ENCODE data around the gene COPS7A. TPM values are rescaled to one million over a fixed set of nuclear protein-coding genes. Genes with fewer than 3 reads are reported as not detected.
A peak's percentile ranks its signal among the peaks of the same experiment; 100 is the strongest.

Gene COPS7A
- total and polyA plus RNA-seq, 9 of the 15 experiments (the other 6 are each of a cell fraction or from before 2014, with no cell fraction given), result 12.7 to 36.0 (median 24.3) TPM

DNA sequence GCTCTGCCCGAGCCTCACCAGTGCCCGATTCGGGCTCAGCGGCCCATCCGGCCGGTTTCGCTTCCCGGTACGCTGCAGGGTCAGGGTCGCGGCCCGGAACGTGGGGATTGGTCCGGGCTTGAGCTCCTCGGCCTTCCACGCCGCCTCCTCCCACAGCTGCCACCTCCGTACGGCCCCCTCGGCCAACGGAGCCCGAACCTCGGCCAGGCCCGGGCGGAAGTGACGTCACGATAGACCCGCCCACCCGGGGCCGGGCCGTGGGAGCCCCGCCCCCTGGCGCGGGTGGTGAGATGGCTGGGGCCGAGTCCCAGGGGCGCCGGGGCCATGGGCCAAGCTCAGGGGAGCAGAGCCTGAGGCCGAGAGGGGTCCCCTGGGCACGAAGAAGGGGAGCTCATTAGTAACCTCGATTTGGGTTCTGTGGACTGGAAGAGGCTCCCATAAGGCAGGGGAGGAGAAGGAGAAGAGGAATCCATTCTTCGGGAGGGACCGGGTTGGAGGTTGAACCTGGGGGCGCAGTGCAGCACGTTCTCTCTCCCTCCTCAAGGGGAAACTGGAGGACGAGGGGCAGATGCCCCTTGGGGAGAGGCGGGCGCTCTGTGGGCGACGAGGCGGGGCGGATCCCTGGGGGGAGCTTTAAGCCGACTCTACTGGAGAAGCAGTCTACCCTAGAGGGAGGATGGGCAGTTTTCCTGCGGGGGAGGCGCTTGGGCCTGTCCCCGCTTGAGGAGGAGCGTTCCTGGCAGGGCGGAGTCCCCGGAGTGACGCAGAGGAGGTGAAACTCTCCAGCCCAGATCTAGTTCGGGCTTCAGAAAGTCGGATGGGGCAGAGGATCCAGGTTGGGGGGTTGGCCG lies 29.3 kb downstream of the COPS7A start, which contains the start of gene MLF2 (continued):
- TF ChIP-seq MYC (IDR thresholded peaks at IDR 0.05; ENCODE audit: low read depth, low read length), result peak; percentile 58
- no peak for TF ChIP-seq MYC (CRISPR knock-in tag; IDR thresholded peaks at IDR 0.05; ENCODE audit: borderline replicate concordance, low read depth)
- TF ChIP-seq NRF1 (conservative IDR thresholded peaks at IDR 0.05 in 1 of 2, IDR thresholded peaks at IDR 0.05 in 1 of 2), result peak; percentile 64 to 70
- TF ChIP-seq FUS (optimal IDR thresholded peaks at IDR 0.05; ENCODE audit: low read depth, low read length), result no peak
- TF ChIP-seq, protein P1, sequence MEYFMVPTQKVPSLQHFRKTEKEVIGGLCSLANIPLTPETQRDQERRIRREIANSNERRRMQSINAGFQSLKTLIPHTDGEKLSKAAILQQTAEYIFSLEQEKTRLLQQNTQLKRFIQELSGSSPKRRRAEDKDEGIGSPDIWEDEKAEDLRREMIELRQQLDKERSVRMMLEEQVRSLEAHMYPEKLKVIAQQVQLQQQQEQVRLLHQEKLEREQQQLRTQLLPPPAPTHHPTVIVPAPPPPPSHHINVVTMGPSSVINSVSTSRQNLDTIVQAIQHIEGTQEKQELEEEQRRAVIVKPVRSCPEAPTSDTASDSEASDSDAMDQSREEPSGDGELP (CRISPR knock-in tag; IDR thresholded peaks at IDR 0.05; ENCODE audit: borderline replicate concordance), result peak; percentile 58; the same call in 1 of the 2 replicates
- no peak for TF ChIP-seq POLR3A (IDR thresholded peaks at IDR 0.05; ENCODE audit: borderline replicate concordance, extremely low read depth, insufficient read depth, insufficient read length)
- peak; percentile 90 for TF ChIP-seq POLR2A (conservative IDR thresholded peaks at IDR 0.05)
- TF ChIP-seq, protein P2, sequence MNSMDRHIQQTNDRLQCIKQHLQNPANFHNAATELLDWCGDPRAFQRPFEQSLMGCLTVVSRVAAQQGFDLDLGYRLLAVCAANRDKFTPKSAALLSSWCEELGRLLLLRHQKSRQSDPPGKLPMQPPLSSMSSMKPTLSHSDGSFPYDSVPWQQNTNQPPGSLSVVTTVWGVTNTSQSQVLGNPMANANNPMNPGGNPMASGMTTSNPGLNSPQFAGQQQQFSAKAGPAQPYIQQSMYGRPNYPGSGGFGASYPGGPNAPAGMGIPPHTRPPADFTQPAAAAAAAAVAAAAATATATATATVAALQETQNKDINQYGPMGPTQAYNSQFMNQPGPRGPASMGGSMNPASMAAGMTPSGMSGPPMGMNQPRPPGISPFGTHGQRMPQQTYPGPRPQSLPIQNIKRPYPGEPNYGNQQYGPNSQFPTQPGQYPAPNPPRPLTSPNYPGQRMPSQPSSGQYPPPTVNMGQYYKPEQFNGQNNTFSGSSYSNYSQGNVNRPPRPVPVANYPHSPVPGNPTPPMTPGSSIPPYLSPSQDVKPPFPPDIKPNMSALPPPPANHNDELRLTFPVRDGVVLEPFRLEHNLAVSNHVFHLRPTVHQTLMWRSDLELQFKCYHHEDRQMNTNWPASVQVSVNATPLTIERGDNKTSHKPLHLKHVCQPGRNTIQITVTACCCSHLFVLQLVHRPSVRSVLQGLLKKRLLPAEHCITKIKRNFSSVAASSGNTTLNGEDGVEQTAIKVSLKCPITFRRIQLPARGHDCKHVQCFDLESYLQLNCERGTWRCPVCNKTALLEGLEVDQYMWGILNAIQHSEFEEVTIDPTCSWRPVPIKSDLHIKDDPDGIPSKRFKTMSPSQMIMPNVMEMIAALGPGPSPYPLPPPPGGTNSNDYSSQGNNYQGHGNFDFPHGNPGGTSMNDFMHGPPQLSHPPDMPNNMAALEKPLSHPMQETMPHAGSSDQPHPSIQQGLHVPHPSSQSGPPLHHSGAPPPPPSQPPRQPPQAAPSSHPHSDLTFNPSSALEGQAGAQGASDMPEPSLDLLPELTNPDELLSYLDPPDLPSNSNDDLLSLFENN (IDR thresholded peaks at IDR 0.05; ENCODE audit: low read depth in 2 of 2, low read length in 2 of 2), result 0 out of 4 replicates have a peak, but pooled peaks of 1 of the 2 experiments have one; percentile 15
- TF ChIP-seq PRPF4 (IDR thresholded peaks at IDR 0.05; ENCODE audit: insufficient read depth, low read depth, low read length, poor library complexity, severe bottlenecking), result no peak
- TF ChIP-seq SRSF7 (optimal IDR thresholded peaks at IDR 0.05; ENCODE audit: low read depth, low read length), result no peak
- TF ChIP-seq TBL1XR1 (IDR thresholded peaks at IDR 0.05; ENCODE audit: low read length in 2 of 2), result 0 out of 4 replicates have a peak, but pooled peaks of 1 of the 2 experiments have one; percentile 60
- no peak for TF ChIP-seq KLF16 (IDR thresholded peaks at IDR 0.05)
- 0 out of 2 replicates have a peak, but pooled peaks have one; percentile 29 for TF ChIP-seq HIVEP1 (CRISPR knock-in tag; IDR thresholded peaks at IDR 0.05)
- TF ChIP-seq EZH2 (IDR thresholded peaks at IDR 0.05; ENCODE audit: borderline replicate concordance, low read depth, low read length), result no peak
- TF ChIP-seq ZNF197 (CRISPR knock-in tag; IDR thresholded peaks at IDR 0.05; ENCODE audit: low read depth), result no peak
- TF ChIP-seq MAFF (IDR thresholded peaks at IDR 0.05; ENCODE audit: low read length), result no peak
- no peak for TF ChIP-seq ZNF780A (CRISPR knock-in tag; IDR thresholded peaks at IDR 0.05)
- TF ChIP-seq KLF1 (tag; IDR thresholded peaks at IDR 0.05), result no peak
- no peak for TF ChIP-seq CHAMP1 (IDR thresholded peaks at IDR 0.05)

Measured in K562 (cell line).